CD4-positive, alpha-beta T cell treated with Interleukin-6 at 100 ng/mL for 8 hours (primary cell): Measurements from ENCODE around the gene BAIAP2L1.

Source experiments
- DNase-seq: peaks from one replicate; pipeline ENCODE4 v3.0.0-alpha.2; 2020; ENCODE audit warnings: mixed read lengths, low spot score

Gene BAIAP2L1

DNA sequence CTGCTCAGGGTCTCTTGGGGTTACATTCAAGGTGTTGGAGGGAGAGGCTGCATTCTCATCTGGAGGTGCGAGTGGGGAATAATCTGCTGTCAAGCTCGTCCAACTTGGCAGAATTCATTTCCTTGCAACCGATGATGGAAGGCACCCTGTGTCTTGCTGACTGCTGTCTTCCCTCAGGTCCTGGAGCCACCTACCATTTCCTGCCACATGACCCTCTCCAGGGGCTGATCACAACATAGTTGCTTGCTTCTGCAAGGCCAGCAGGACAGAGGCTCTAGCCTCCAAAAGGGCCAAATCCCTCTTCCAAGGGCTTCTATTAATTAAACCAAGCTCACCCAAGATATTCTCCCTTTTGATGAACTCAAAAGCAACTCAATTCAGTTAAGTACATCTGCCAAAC lies 133.6 kb downstream of the BAIAP2L1 start:
- DNase-seq: no peak

DNA sequence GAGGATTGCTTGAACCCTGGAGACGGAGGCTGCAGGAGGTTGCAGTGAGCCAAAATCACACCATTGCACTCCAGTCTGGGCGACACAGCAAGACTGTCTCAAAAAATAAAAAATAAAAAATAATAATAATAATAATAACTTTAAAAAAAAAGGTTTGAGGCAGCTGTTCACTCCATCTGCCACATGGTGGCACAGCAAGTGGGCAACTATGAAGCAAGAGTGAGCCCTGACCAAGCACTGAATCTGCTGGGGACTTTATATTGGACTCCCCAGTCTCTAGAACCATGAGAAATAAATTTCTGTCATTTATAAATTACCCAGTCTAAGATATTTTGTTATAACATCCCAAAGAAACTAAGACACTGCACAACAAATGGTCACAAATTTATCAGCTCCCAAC lies 134.1 kb downstream of the BAIAP2L1 start:
- DNase-seq: no peak

DNA sequence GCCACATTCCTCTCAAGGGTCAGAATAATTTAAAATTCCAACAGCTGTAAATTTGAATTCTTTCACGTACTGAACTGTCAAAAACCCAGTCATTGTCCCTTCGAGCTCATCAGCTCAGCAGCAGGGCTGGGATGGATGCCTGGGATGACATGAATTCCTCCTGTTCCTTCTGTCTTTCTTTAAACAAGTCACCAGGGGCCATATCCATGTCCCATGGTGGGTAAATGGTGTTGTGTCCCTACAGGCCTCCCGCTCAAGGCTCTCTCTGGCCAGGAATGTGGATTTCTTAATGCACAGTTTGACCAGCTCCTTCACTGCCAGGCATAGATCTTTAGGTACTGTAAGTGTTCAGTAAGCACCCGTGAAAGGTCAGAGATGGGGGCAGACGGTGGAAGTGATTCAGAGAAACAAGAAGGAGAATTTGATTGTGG lies 135.0 kb downstream of the BAIAP2L1 start:
- DNase-seq: no peak

DNA sequence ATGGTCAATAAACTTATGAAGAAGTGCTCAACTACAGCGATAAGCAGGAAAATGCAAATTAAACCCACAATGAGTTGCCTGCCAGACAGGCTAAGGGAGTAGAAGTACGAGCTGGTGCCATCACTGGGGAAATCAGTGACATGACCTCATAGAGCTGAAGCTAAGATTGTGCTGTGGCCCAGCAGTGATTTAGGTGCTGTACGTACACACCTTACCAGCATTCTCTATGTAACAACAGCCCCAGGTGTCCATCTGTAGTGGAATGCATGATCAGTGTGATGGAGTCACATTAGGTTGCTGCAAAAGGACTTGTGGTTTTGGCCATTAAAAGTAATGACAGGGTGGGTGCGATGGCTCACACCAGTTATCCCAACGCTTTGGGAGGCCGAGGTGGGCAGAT lies 143.2 kb downstream of the BAIAP2L1 start:
- no peak for DNase-seq

DNA sequence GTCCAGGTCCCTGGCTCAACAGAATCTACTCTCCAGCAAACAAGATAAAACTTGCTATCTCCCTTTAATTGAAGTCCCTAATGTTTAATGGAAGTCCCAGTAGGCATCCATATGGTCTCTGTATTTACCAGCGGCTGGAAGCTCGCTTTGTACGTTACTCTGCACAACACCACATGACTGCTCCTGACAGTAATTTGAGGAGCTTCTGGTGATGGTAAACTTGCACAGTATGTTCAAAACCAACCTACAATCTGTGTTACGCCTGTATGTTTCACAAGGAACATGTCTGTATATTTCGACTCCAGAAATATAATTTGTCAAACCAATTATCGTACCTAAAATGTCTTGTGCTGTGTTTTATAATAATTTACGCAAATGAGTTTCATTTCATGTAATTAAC lies 144.5 kb downstream of the BAIAP2L1 start:
- no peak for DNase-seq

DNA sequence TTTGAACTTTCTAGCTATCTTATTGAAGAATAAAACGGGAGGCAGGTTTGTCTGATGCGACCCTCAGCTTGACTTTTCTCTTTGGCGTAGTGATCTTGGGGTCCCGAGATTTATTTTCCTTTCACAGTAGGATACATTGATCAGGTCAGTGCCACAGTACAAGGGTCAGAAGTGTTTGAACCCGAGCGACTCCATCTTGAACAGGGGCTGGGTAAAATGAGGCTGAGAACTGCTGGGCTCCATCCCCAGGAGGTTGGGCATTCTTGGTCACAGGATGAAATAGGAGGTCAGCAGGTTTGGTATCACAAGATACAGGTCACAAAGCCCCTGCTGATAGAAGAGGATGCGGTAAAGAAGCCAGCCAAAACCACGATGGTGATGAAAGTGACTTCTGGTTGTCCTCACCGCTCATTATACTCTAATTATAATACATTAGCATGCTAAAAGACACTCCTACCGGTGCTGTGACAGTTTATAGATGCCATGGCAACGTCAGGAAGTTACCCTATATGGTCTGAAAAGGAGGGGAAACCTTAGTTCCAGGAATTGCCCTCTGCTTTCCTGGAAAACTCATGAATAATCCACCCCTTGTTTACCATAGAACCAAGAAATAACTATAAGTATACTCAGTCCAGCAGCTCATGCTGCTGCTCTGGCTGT lies 145.8 kb downstream of the BAIAP2L1 start:
- DNase-seq: no peak

DNA sequence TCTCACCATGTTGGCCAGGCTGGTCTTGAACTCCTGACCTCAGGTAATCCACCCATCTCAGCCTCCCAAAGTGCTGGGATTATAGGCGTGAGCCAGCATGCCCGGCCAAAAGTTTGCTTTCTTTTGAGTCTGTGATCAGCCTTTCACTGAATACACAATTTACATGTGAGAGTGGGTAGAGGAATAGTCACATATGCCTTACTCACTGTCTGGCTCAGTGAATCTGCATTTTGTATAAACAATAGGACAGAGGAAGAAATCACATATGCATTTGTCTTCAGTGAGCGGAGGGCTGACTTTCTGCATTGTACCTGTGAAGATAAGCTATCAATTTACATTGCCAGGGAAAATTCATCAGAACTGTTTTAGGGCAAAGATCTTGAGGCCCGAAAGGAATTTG lies 146.4 kb downstream of the BAIAP2L1 start:
- DNase-seq: no peak

DNA sequence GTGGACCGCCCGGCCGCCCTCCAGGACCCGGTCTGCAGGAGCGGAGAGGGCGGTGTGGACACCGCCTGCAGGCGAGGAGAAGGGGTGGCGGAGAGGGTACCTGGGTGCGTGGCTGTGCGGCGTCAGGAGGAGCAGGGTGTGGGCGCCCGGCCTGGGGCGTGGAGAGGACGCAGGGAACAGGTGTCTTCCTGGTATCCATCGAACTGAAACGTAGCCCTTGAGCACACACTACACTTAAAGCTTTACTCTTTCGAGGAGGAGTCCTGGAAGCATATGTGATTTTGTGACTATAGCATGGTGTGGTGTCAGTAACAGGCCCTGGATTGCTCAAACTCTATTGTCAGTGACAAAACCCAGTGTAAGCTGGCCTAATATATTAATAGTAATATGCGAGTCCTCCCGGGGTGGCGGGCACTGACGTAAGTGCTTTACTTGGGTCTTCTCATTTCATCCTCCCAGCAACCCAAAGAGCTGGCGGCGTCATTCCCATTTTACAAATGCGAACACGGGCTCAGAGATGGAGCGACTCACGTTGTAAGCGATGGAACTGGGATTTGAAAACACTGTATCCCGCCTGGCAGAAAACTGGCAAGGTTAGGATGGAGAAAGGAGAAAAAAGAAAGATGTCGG lies 148.3 kb downstream of the BAIAP2L1 start:
- no peak for DNase-seq

DNA sequence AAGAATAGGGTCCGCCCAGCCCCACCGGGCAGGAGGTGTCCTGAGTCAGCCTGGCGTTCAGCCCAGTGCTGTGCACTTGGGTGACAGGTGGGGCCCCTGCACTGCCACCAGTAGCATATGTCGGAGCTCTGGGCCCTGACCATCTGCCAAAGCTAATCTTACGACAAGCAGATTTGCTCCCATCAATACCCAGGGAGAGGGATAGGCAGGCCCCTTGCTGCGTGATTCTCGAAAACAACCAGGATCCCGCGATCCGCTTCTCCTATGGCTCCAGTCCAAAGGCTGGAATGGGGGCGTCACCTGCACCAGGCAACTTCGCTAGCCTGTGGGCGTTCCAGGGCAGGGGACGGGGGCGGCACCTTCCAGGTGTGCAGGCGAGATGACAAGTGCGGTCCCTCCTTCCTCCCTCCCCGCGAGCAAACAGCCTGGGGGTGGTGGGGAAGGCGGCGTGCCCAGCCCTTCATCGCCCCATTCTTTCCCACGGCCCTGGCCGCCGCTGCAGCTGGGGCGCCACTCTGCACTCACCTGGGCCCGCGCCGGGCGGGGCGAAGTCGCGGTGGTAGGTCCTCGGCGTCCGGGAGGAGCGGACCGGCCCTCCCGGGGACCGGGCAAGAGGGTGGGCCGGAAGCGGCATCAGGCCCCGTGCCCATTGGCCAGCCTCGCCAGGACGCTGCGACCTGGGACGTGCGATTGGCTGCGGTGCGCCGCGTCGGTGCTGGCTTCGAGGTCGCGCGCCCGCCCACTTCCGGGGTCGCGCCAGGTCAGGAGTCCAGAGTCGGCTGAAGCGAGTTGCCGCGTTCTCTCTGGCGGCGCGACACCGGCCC lies 149.1 kb downstream of the BAIAP2L1 start, which contains the start of gene TECPR1:
Gene TECPR1 (minus strand): TSS at position 632 of the 824 bp plus-strand sequence. CDS start 6,086 bp downstream, outside the sequence.
- DNase-seq: peak; percentile 85

DNA sequence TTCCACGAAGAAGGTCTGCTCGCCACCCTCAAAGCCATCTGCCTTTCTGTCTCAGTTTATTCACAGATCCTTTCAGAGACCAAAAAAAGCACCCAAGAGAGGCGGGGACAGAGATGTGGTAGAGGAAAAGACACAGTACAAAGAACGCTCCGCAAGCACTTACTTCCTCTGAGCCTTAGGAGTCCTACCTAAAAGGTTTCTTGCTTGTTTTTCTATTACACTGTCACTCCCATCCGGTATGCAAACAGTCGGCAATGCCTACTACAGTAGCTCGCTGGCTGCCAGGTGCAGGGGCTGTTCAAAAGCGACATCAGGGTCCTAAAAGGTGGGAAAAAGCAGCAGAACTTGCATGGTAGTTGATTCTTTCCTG lies 149.7 kb downstream of the BAIAP2L1 start:
- DNase-seq: peak; percentile 76

DNA sequence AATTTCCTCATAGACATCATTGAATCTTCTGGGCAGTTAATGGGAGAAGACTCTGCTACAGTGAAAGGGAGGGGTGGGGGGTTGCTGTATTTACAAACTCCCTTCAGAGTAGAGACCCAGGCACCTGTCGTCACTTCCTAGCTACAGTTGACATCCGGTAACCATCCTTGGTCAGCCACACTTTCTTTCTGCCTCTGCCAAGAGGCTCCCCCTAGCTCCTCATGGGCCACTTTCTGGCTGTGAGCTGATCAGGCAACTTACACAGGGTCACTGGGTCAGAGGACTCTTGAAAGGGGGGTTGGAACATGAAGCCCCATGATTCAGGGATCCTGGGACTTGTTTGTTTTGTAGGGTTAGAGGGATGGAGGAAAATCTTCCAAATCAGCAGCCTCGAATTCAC lies 150.1 kb downstream of the BAIAP2L1 start:
- DNase-seq: peak; percentile 63

DNA sequence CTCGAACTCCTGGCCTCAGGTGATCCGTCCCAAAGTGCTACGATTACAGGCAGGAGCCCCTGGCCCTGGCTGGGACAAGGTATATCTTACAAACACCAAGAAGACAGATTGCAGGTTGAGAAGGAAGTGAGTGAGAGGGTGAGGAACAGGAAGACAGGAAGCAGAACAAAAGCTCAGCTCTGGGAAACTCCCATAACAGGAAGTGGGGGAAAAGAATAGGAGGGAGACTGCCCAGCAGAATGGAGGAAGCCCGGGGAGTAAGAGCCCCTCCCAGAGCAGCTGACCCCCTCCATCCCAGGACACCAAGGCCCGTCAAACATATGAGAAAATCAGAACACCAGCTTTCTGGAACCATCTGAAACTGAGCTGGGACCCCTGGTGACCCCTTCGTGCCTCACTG lies 151.8 kb downstream of the BAIAP2L1 start:
- peak; percentile 14 for DNase-seq

DNA sequence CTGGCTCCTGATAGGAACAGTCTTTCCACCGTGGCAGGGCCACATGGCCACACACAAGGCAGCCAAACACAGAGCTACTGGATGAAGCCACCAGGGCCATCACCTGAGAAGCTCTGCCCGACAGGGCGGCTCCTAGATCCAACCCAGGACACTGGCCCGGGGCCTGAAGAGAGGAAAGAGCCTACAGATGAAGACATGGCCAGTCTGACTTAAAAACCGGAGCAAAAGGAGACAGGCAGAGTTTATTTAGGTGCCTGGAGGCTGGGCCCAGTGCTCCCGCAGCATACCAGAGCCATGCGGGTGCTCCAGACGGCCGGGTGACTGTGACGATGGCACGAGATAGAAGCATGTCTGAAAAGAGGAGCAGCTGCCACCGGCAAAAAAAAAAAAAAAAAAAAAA lies 152.7 kb downstream of the BAIAP2L1 start:
- no peak for DNase-seq

DNA sequence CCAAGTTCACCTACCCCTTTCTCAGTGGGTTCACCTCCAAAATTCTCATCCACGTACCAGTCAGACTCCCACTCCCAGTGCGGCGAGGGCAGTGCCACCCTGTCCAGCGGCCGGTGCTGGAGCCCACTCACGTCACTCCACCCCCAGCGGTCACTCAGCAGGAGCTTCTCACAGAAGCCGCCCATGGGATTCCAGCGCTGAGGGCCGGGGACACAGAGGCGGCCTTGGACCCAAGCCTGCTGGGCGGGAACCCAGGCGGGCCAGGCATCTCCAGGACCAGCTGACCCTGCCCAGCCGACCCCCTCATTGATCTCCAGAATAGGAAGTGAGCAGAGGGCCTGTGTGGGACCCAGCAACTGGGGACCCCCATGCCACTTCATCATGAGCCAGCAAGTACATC lies 156.0 kb downstream of the BAIAP2L1 start:
- no peak for DNase-seq

DNA sequence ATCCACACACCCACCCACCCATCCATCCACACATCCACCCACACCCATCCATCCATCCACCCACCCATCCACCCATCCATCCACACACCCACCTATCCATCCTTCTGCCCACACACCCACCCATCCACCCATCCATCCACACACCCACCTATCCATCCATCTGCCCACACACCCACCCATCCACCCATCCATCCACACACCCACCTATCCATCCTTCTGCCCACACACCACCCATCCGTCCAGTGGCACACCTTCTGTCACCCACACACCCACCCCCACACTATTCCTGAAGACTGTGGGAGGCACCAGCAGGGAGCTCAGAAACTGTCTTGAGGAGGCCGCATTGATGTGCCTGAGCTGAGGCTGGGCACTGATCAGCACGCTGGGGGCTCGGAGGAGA lies 158.0 kb downstream of the BAIAP2L1 start:
- no peak for DNase-seq

DNA sequence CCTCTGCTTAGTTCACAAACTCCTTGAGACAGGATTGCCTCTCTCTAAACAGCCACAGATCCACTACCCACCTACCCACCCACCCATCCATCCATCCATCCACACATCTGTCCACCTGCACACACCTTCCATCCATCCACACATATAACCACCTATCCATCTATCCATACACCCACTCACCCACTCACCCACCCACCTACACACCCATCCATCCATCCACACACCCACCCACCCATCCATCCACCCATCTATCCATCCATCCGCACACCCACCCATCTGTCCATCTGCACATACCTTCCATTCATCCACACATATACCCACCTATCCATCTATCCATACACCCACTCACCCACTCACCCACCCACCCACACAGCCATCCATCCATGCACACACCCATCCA lies 158.5 kb downstream of the BAIAP2L1 start:
- DNase-seq: no peak

DNA sequence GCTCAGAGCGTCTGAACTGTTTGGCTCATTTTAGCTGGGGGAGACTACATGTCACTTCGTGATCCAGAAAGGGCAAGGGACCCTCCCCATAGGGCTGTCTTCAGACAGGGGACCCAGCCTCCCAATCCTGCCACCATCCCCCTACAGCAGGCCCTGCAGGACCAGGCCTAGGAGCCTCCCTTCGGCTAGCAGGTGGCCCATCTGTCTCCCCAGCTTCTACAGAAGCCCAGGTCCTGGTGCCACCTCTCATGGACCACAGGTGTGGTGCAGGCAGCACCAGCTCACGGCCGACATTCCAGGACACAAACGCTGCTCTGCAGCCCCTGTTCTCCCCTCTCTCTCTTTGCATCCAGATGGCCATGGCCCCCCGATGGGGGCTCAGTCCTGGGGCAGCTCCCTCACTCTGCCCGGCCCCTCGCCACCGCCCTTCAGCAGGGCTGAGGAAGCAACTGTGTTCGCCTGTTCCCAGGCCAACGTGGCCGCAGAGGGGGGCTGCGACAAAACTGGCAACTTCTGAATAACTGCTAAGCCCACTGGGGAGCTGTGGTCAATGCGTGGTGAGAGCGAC lies 159.1 kb downstream of the BAIAP2L1 start:
- DNase-seq: no peak
